ENCODE results near the gene TSPAN15.

Gene TSPAN15

GRCh38 chr10:69417542-69417941, 33.7 kb upstream of the TSPAN15 start:
- no peak overlapping the region for H2AK5ac ChIP-seq (ENCODE audit: low read length)
- H3K4me3 ChIP-seq (ENCODE audit: low read depth, low read length), result no peak overlapping the region
- H3K4ac ChIP-seq (ENCODE audit: low read depth, low read length), result no peak overlapping the region
- H3K79me2 ChIP-seq (ENCODE audit: control insufficient read depth, insufficient read depth, low read length, poor library complexity), result no peaks in the 10 kb centered on the region
- H3K27me3 ChIP-seq (ENCODE audit: insufficient read depth, low read length), result no peaks in the 10 kb centered on the region
- H3K9ac ChIP-seq (ENCODE audit: low read length), result no peak overlapping the region
- no peak overlapping the region for H4K91ac ChIP-seq (ENCODE audit: low read depth, low read length)
- WGBS (ENCODE audit: extremely low coverage, insufficient coverage, insufficient read length), result no CpG with 5 or more reads among the region's 11 CpGs
- peaks cover 9% of the 10 kb centered on the region for H3K9me3 ChIP-seq (ENCODE audit: insufficient read depth, low read depth, low read length)
- H3K23ac ChIP-seq (ENCODE audit: low read length), result no peak overlapping the region
- no peak overlapping the region for H3K4me2 ChIP-seq (ENCODE audit: low read length)
- no peak for DNase-seq
- no peak overlapping the region for H3K27ac ChIP-seq (ENCODE audit: low read depth, low read length)
- no peak overlapping the region for H4K8ac ChIP-seq (ENCODE audit: low read depth, low read length)
- no peak overlapping the region for H3K18ac ChIP-seq (ENCODE audit: low read length)
- H2BK120ac ChIP-seq (ENCODE audit: insufficient read depth, low read length, poor library complexity), result no peak overlapping the region
- no peak overlapping the region for H3K14ac ChIP-seq (ENCODE audit: low read length)
- no peak overlapping the region for H4K12ac ChIP-seq (ENCODE audit: low read depth, low read length)
- peaks cover under 1% of the 10 kb centered on the region in 2 experiments for H3K4me1 ChIP-seq (ENCODE audit: control insufficient read depth in 1 of 2, insufficient read depth in 2 of 2, low read length in 2 of 2)
- no peak overlapping the region for H2BK5ac ChIP-seq (ENCODE audit: low read depth, low read length, poor library complexity)
- peaks cover under 1% of the 10 kb centered on the region for H3K79me1 ChIP-seq (ENCODE audit: low read length)
- H2BK12ac ChIP-seq (ENCODE audit: low read length), result no peak overlapping the region
- H2AFZ ChIP-seq (ENCODE audit: insufficient read depth, low read length, poor library complexity), result no peak overlapping the region
- H3K36me3 ChIP-seq (ENCODE audit: control insufficient read depth in 1 of 2, insufficient read depth in 2 of 2, low read length in 2 of 2), result no peaks in the 10 kb centered on the region

- no CpG with 5 or more reads among the region's 8 CpGs for WGBS (ENCODE audit: extremely low coverage, insufficient coverage, insufficient read length)
- no peaks in the 10 kb centered on the region for H3K4me1 ChIP-seq (ENCODE audit: control insufficient read depth in 1 of 2, insufficient read depth in 2 of 2, low read length in 2 of 2)
- H3K79me1 ChIP-seq (ENCODE audit: low read length), result no peaks in the 10 kb centered on the region
- no peak overlapping the region for H3K4ac ChIP-seq (ENCODE audit: low read depth, low read length)
- H3K9ac ChIP-seq (ENCODE audit: low read length), result no peak overlapping the region
- DNase-seq, result no peak
- no peak overlapping the region for H4K91ac ChIP-seq (ENCODE audit: low read depth, low read length)
- no peak overlapping the region for H3K4me3 ChIP-seq (ENCODE audit: low read depth, low read length)
- no peaks in the 10 kb centered on the region for H3K27me3 ChIP-seq (ENCODE audit: insufficient read depth, low read length)
- H3K18ac ChIP-seq (ENCODE audit: low read length), result no peak overlapping the region
- H2BK120ac ChIP-seq (ENCODE audit: insufficient read depth, low read length, poor library complexity), result no peak overlapping the region
- H3K36me3 ChIP-seq (ENCODE audit: control insufficient read depth in 1 of 2, insufficient read depth in 2 of 2, low read length in 2 of 2), result no peaks in the 10 kb centered on the region
- H3K14ac ChIP-seq (ENCODE audit: low read length), result no peak overlapping the region
- H2AK5ac ChIP-seq (ENCODE audit: low read length), result no peak overlapping the region
- H3K4me2 ChIP-seq (ENCODE audit: low read length), result no peak overlapping the region
- no peak overlapping the region for H4K12ac ChIP-seq (ENCODE audit: low read depth, low read length)
- H2BK5ac ChIP-seq (ENCODE audit: low read depth, low read length, poor library complexity), result no peak overlapping the region
- H3K9me3 ChIP-seq (ENCODE audit: insufficient read depth, low read depth, low read length), result peaks cover 9% of the 10 kb centered on the region
- H3K23ac ChIP-seq (ENCODE audit: low read length), result no peak overlapping the region
- no peak overlapping the region for H2AFZ ChIP-seq (ENCODE audit: insufficient read depth, low read length, poor library complexity)
- no peak overlapping the region for H2BK12ac ChIP-seq (ENCODE audit: low read length)
- no peak overlapping the region for H4K8ac ChIP-seq (ENCODE audit: low read depth, low read length)
- H3K79me2 ChIP-seq (ENCODE audit: control insufficient read depth, insufficient read depth, low read length, poor library complexity), result no peaks in the 10 kb centered on the region
- no peak overlapping the region for H3K27ac ChIP-seq (ENCODE audit: low read depth, low read length)
Observed at GRCh38 chr10:69418052-69418752, 33.1 kb upstream of the TSPAN15 start.

- WGBS (ENCODE audit: extremely low coverage, insufficient coverage, insufficient read length), result no CpG with 5 or more reads among the region's 18 CpGs
- Histone ChIP-seq H3K9me3 (ENCODE audit: insufficient read depth, low read depth, low read length) (peaks cover 8% of the 10 kb centered on the region), H2AFZ (ENCODE audit: insufficient read depth, low read length, poor library complexity) (no peak overlapping the region)
Observed at GRCh38 chr10:69419096-69419743, 32.0 kb upstream of the TSPAN15 start.

GRCh38 chr10:69419744-69420126, 31.5 kb upstream of the TSPAN15 start:
- Histone ChIP-seq H3K79me1 (ENCODE audit: low read length) (no peaks in the 10 kb centered on the region), H3K14ac (ENCODE audit: low read length) (no peak overlapping the region), H3K18ac (ENCODE audit: low read length) (no peak overlapping the region), H3K23ac (ENCODE audit: low read length) (no peak overlapping the region), H4K91ac (ENCODE audit: low read depth, low read length) (no peak overlapping the region), H2BK12ac (ENCODE audit: low read length) (no peak overlapping the region), H3K4me1 (ENCODE audit: control insufficient read depth in 1 of 2, insufficient read depth in 2 of 2, low read length in 2 of 2) (peaks cover 4 to 5% of the 10 kb centered on the region in 2 experiments), H3K36me3 (ENCODE audit: control insufficient read depth in 1 of 2, insufficient read depth in 2 of 2, low read length in 2 of 2) (no peaks in the 10 kb centered on the region), H4K12ac (ENCODE audit: low read depth, low read length) (no peak overlapping the region), H4K8ac (ENCODE audit: low read depth, low read length) (no peak overlapping the region), H3K4me3 (ENCODE audit: low read depth, low read length) (no peak overlapping the region), H2AK5ac (ENCODE audit: low read length) (no peak overlapping the region), H3K27me3 (ENCODE audit: insufficient read depth, low read length) (no peaks in the 10 kb centered on the region), H3K4ac (ENCODE audit: low read depth, low read length) (no peak overlapping the region), H3K9ac (ENCODE audit: low read length) (no peak overlapping the region), H3K4me2 (ENCODE audit: low read length) (no peak overlapping the region), H3K9me3 (ENCODE audit: insufficient read depth, low read depth, low read length) (peaks cover 6% of the 10 kb centered on the region), H3K27ac (ENCODE audit: low read depth, low read length) (no peak overlapping the region), H2AFZ (ENCODE audit: insufficient read depth, low read length, poor library complexity) (no peak overlapping the region), H2BK120ac (ENCODE audit: insufficient read depth, low read length, poor library complexity) (no peak overlapping the region), H2BK5ac (ENCODE audit: low read depth, low read length, poor library complexity) (no peak overlapping the region), H3K79me2 (ENCODE audit: control insufficient read depth, insufficient read depth, low read length, poor library complexity) (no peaks in the 10 kb centered on the region)
- WGBS (ENCODE audit: extremely low coverage, insufficient coverage, insufficient read length), result no CpG with 5 or more reads among the region's 11 CpGs
- DNase-seq, result no peak

More at GRCh38 chr10:69419096-69419743, 32.0 kb upstream of the TSPAN15 start:
- H2BK120ac ChIP-seq (ENCODE audit: insufficient read depth, low read length, poor library complexity), result no peak overlapping the region
- no peak overlapping the region for H2BK5ac ChIP-seq (ENCODE audit: low read depth, low read length, poor library complexity)
- no peak overlapping the region for H3K4me2 ChIP-seq (ENCODE audit: low read length)
- H3K79me1 ChIP-seq (ENCODE audit: low read length), result no peaks in the 10 kb centered on the region
- H2BK12ac ChIP-seq (ENCODE audit: low read length), result no peak overlapping the region
- no peak for DNase-seq
- H3K27ac ChIP-seq (ENCODE audit: low read depth, low read length), result no peak overlapping the region
- H3K4me3 ChIP-seq (ENCODE audit: low read depth, low read length), result no peak overlapping the region
- H3K18ac ChIP-seq (ENCODE audit: low read length), result no peak overlapping the region
- peaks cover 1 to 4% of the 10 kb centered on the region in 2 experiments for H3K4me1 ChIP-seq (ENCODE audit: control insufficient read depth in 1 of 2, insufficient read depth in 2 of 2, low read length in 2 of 2)
- H3K79me2 ChIP-seq (ENCODE audit: control insufficient read depth, insufficient read depth, low read length, poor library complexity), result no peaks in the 10 kb centered on the region
- H3K23ac ChIP-seq (ENCODE audit: low read length), result no peak overlapping the region
- H3K9ac ChIP-seq (ENCODE audit: low read length), result no peak overlapping the region
- no peaks in the 10 kb centered on the region for H3K27me3 ChIP-seq (ENCODE audit: insufficient read depth, low read length)
- no peak overlapping the region for H2AK5ac ChIP-seq (ENCODE audit: low read length)
- no peak overlapping the region for H3K14ac ChIP-seq (ENCODE audit: low read length)
- H4K91ac ChIP-seq (ENCODE audit: low read depth, low read length), result no peak overlapping the region
- no peak overlapping the region for H4K12ac ChIP-seq (ENCODE audit: low read depth, low read length)
- H3K4ac ChIP-seq (ENCODE audit: low read depth, low read length), result no peak overlapping the region
- H3K36me3 ChIP-seq (ENCODE audit: control insufficient read depth in 1 of 2, insufficient read depth in 2 of 2, low read length in 2 of 2), result no peaks in the 10 kb centered on the region
- no peak overlapping the region for H4K8ac ChIP-seq (ENCODE audit: low read depth, low read length)

Measured in trophoblast cell (in vitro differentiated cells and primary cell).